ENCODE results near the gene SYT15. TPM values are rescaled to one million over a fixed set of nuclear protein-coding genes. Genes with fewer than 3 reads are reported as not detected.

The SYT15 gene
- total RNA-seq, 1 experiment from 2014 or later: 0.59 TPM

GRCh38 chr10:46534828-46535524 is 44.0 kb upstream of the SYT15 start:
- Histone ChIP-seq H3K9me3 (ENCODE audit: control insufficient read depth, low read depth, low read length) (no peaks in the 10 kb centered on the region), H3K4ac (ENCODE audit: low read depth, low read length) (no peak overlapping the region), H2AFZ (ENCODE audit: low read length) (no peak overlapping the region), H4K8ac (replicated peaks; ENCODE audit: insufficient read length, low read depth, low read length) (no peak overlapping the region), H2BK120ac (ENCODE audit: low read depth, low read length, poor library complexity, severe bottlenecking) (no peak overlapping the region), H3K56ac (ENCODE audit: insufficient read length, low read depth, low read length) (no peak overlapping the region), H3K27ac (ENCODE audit: insufficient read length, low read depth, low read length) (no peak overlapping the region), H3K18ac (ENCODE audit: insufficient read length, low read depth, low read length) (no peak overlapping the region), H3K27me3 (ENCODE audit: insufficient read depth, low read length) (no peaks in the 10 kb centered on the region), H3K4me1 (ENCODE audit: insufficient read depth, low read length) (peaks cover 4% of the 10 kb centered on the region; the same call in 1 of the 2 replicates), H3K4me2 (ENCODE audit: insufficient read depth, insufficient read length, low read length) (no peak overlapping the region), H3T11ph (ENCODE audit: low read length) (no peak overlapping the region), H3K23ac (ENCODE audit: insufficient read length, low read depth, low read length) (no peak overlapping the region), H4K91ac (ENCODE audit: insufficient read length, low read depth, low read length) (no peak overlapping the region), H3K23me2 (ENCODE audit: insufficient read length, low read depth, low read length, poor library complexity, severe bottlenecking) (no peaks in the 10 kb centered on the region), H2AK5ac (ENCODE audit: insufficient read length, low read length) (no peak overlapping the region), H2BK20ac (ENCODE audit: low read depth, low read length, poor library complexity, severe bottlenecking) (no peak overlapping the region), H2BK15ac (ENCODE audit: low read depth, low read length) (no peak overlapping the region), H3K79me2 (ENCODE audit: insufficient read depth, low read length) (no peaks in the 10 kb centered on the region), H4K20me1 (ENCODE audit: control insufficient read depth, insufficient read depth, insufficient read length) (no peaks in the 10 kb centered on the region), H3K9ac (ENCODE audit: extremely low read depth, insufficient read length, low read length) (no peak overlapping the region), H2BK12ac (ENCODE audit: insufficient read length, low read depth, low read length) (no peak overlapping the region), H3K79me1 (ENCODE audit: insufficient read depth, low read depth, low read length, poor library complexity, severe bottlenecking) (no peaks in the 10 kb centered on the region), H3K14ac (ENCODE audit: insufficient read depth, low read length) (no peak overlapping the region), H2BK5ac (ENCODE audit: insufficient read length, low read length) (no peak overlapping the region), H4K5ac (ENCODE audit: insufficient read length, low read depth, low read length) (no peak overlapping the region)
- no peak for DNase-seq
- H3K9me3 Mint-ChIP-seq: no peaks in the 10 kb centered on the region
- peaks cover 11% of the 10 kb centered on the region for H3K27me3 Mint-ChIP-seq (ENCODE audit: low read depth)
- TF ChIP-seq CTCF (conservative IDR thresholded peaks at IDR 0.05): no peak
- no peaks in the 10 kb centered on the region for H3K36me3 Mint-ChIP-seq (ENCODE audit: insufficient read depth in 1 of 3, low read depth in 3 of 3)
- H3K27ac Mint-ChIP-seq: no peak overlapping the region
- H3K4me1 Mint-ChIP-seq: peaks cover 13 to 14% of the 10 kb centered on the region in 2 experiments
- WGBS (ENCODE audit: extremely low coverage, insufficient read length, low lambda C conversion rate): no CpG with 5 or more reads among the region's 6 CpGs
- no peak overlapping the region for H3K4me3 Mint-ChIP-seq
